ENCODE data around the gene GUCY2D. TPM values are rescaled to one million over a fixed set of nuclear protein-coding genes. Genes with fewer than 3 reads are reported as not detected.

The GUCY2D gene
- total RNA-seq, 2 experiments from 2014 or later = not detected

GRCh38 chr17:7972131-7972785, 30.2 kb upstream of the GUCY2D start:
- peaks cover 14% of the 10 kb centered on the region for H3K9me3 Mint-ChIP-seq
- no peak overlapping the region for H3K27ac Mint-ChIP-seq
- CTCF ChIA-PET = interaction anchor here (0.6 to 3.8 kb wide), 9 partner anchors 10 to 265 kb away, joined by 3 to 18 read pairs (median 4); no protein-coding TSS in a partner anchor
- POLR2A ChIA-PET = interaction anchor here (1.4 kb wide), 1 partner anchor 18 kb away, joined by 3 read pairs; no protein-coding TSS in a partner anchor
- H3K4me3 Mint-ChIP-seq = no peak overlapping the region
- intact Hi-C loops (cut with micrococcal nuclease) = no loop called here
- H3K4me1 Mint-ChIP-seq (ENCODE audit: low read depth) = no peaks in the 10 kb centered on the region
- H3K36me3 Mint-ChIP-seq (ENCODE audit: low read depth) = peaks cover 9% of the 10 kb centered on the region
- peaks cover 4% of the 10 kb centered on the region for H3K27me3 Mint-ChIP-seq
- no peak for DNase-seq
- ATAC-seq = no peak
- TF ChIP-seq CTCF (IDR thresholded peaks at IDR 0.05) = peak; percentile 21

DNA sequence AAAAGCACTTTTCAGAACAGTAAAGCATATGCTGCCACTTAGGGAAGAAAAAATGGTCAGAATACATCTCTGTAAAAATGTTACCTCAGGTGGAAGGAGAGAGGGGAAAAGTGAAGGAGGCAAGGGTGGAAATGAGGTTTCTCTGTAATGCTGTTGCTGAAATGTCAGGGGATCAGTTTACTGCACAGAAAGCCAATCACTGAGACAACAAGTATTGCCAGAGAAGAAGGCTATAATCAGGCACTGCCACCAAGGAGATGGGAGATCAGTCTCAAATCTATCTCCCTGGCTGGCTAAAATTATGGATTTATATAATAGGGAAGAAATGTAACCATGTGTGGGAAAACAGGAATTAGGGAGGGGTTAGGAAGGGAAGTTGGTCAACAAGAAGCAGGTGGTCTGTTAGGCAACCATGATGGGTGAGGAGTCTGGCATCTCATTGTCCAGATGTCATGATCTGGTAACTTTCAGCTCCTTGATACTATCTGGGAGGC, 27.7 kb upstream of the GUCY2D start:
- TF ChIP-seq CTCF (IDR thresholded peaks at IDR 0.05) = no peak
- peaks cover 14% of the 10 kb centered on the region for H3K9me3 Mint-ChIP-seq
- H3K4me3 Mint-ChIP-seq = no peak overlapping the region
- DNase-seq = no peak
- POLR2A ChIA-PET = interaction anchor here (0.6 kb wide), 1 partner anchor 141 kb away, joined by 4 read pairs; no protein-coding TSS in a partner anchor
- intact Hi-C loops (cut with micrococcal nuclease) = no loop called here
- no peak overlapping the region for H3K27ac Mint-ChIP-seq
- H3K27me3 Mint-ChIP-seq = peaks cover 4% of the 10 kb centered on the region
- no peak for ATAC-seq
- CTCF ChIA-PET = interaction anchor here (1.1 to 1.6 kb wide), 5 partner anchors 9 to 113 kb away, joined by 3 to 7 read pairs (median 3); no protein-coding TSS in a partner anchor
- H3K4me1 Mint-ChIP-seq (ENCODE audit: low read depth) = no peaks in the 10 kb centered on the region
- peaks cover 9% of the 10 kb centered on the region for H3K36me3 Mint-ChIP-seq (ENCODE audit: low read depth)

- DNase-seq (no peak), ATAC-seq (no peak)
- intact Hi-C loops (cut with micrococcal nuclease) = no loop called here
- no peak overlapping the region for H3K4me3 Mint-ChIP-seq
- ChIA-PET POLR2A (interaction anchor here (0.9 kb wide), 1 partner anchor 64 kb away, joined by 4 read pairs; no protein-coding TSS in a partner anchor), CTCF (interaction anchor here (2.1 kb wide), 1 partner anchor 11 kb away, joined by 11 read pairs; no protein-coding TSS in a partner anchor)
- no peak overlapping the region for H3K27ac Mint-ChIP-seq
- H3K9me3 Mint-ChIP-seq = peaks cover 14% of the 10 kb centered on the region
- H3K36me3 Mint-ChIP-seq (ENCODE audit: low read depth) = peaks cover 9% of the 10 kb centered on the region
- H3K27me3 Mint-ChIP-seq = peaks cover 2% of the 10 kb centered on the region
- H3K4me1 Mint-ChIP-seq (ENCODE audit: low read depth) = no peaks in the 10 kb centered on the region
- TF ChIP-seq CTCF (IDR thresholded peaks at IDR 0.05) = no peak
Observed at GRCh38 chr17:7977039-7977438, 25.4 kb upstream of the GUCY2D start.

DNA sequence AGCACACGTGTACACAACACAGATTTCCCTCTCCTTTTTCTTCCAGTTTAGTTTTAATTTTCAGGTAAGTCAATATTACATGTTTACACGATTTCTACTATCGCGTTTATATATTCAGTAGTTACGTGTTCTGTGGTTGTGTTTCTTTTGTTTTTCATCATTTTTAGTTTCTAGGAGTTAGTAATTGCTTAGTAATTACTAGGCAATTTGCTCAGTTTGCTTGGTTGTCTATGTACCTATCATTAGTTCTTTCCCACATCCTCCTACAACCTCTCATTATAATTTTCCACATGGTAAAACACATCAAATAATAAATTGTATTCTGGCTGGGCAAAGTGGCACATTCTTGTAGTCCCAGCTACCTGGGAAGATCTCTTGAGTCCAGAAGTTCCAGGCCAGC, 24.6 kb upstream of the GUCY2D start:
- no peaks in the 10 kb centered on the region for H3K4me1 Mint-ChIP-seq (ENCODE audit: low read depth)

More for the DNA sequence above, 24.6 kb upstream of the GUCY2D start:
- POLR2A ChIA-PET = no interaction called here
- no peak for TF ChIP-seq CTCF (IDR thresholded peaks at IDR 0.05)
- H3K9me3 Mint-ChIP-seq = peaks cover 14% of the 10 kb centered on the region
- DNase-seq (no peak), ATAC-seq (no peak)
- H3K27me3 Mint-ChIP-seq = peaks cover 2% of the 10 kb centered on the region
- intact Hi-C loops (cut with micrococcal nuclease) = no loop called here
- peaks cover 9% of the 10 kb centered on the region for H3K36me3 Mint-ChIP-seq (ENCODE audit: low read depth)
- CTCF ChIA-PET = interaction anchor here (1.1 to 2.8 kb wide), 3 partner anchors 10 to 12 kb away, joined by 3 to 13 read pairs (median 11); no protein-coding TSS in a partner anchor
- H3K4me3 Mint-ChIP-seq = no peak overlapping the region
- no peak overlapping the region for H3K27ac Mint-ChIP-seq

Data from activated CD8-positive, alpha-beta T cell treated with anti-CD3 and anti-CD28 coated beads for 36 hours (primary cell).